ENCODE measurements around the gene BCL2L12. TPM values are rescaled to one million over a fixed set of nuclear protein-coding genes. Genes with fewer than 3 reads are reported as not detected.

Gene BCL2L12
- total and polyA plus RNA-seq, 2 donors (not counting 1 experiment from before 2014, with no cell fraction given), result 19.9 to 22.1 TPM

DNA sequence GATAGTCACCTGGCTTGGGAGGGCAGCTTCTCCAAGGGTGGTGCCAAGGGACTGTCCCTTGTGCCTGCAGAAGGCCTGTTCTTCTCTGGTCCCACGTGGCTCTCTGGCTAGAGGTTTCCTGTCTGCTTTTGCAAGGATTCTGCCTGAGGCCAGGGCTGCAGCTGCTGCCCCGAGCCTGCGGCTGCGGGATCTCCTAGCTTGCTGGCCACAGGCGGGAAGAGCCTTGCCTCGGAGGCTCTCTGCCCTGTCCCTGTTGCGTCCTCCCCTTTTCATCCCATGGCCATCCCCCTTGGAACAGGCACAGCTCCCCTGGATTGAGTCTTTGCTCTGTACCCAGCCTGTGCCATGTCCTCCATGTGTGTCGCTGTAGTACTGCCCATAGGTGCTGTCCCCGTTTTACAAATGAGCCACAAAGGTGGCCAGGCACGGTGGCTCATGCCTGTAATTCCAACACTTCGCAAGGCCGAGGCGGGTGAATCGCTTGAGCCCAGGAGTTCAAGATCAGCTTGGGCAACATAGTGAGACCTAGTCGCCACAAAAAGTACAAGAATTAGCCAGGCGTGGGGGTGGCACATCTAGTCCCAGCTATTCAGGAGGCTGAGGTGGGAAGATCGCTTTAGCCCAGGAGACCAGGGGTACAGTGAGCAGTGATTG is 9.2 kb upstream of the BCL2L12 start:
- CTCF ChIA-PET, result interaction anchor here (1.6 kb wide), 1 partner anchor 88 kb away, joined by 4 read pairs; no protein-coding TSS in a partner anchor
- H3K9me3 ChIP-seq (ENCODE audit: control extremely low read depth in 1 of 3, control insufficient read depth in 2 of 3, insufficient read depth in 1 of 3, low read length in 2 of 3), result peaks cover 0 to 4% (median 0%) of the 10 kb centered on the region in 3 donors
- Mint-ChIP-seq H3K4me3 (no peak overlapping the region), H3K27me3 (no peaks in the 10 kb centered on the region), H3K4me1 (no peaks in the 10 kb centered on the region), H3K27ac (no peak overlapping the region), H3K9me3 (ENCODE audit: insufficient read depth) (no peaks in the 10 kb centered on the region)
- ATAC-seq (ENCODE audit: low read depth) (no peak), DNase-seq (no peak)
- TF ChIP-seq, protein P1, sequence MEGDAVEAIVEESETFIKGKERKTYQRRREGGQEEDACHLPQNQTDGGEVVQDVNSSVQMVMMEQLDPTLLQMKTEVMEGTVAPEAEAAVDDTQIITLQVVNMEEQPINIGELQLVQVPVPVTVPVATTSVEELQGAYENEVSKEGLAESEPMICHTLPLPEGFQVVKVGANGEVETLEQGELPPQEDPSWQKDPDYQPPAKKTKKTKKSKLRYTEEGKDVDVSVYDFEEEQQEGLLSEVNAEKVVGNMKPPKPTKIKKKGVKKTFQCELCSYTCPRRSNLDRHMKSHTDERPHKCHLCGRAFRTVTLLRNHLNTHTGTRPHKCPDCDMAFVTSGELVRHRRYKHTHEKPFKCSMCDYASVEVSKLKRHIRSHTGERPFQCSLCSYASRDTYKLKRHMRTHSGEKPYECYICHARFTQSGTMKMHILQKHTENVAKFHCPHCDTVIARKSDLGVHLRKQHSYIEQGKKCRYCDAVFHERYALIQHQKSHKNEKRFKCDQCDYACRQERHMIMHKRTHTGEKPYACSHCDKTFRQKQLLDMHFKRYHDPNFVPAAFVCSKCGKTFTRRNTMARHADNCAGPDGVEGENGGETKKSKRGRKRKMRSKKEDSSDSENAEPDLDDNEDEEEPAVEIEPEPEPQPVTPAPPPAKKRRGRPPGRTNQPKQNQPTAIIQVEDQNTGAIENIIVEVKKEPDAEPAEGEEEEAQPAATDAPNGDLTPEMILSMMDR (IDR thresholded peaks at IDR 0.05), result no peak
- TF ChIP-seq EZH2 (IDR thresholded peaks at IDR 0.05; ENCODE audit: borderline replicate concordance, insufficient read depth, low read depth, low read length, poor library complexity, severe bottlenecking), result no peak
- no peak overlapping the region for H2AFZ ChIP-seq (ENCODE audit: insufficient read depth, low read depth, low read length, poor library complexity, severe bottlenecking)
- H3K79me2 ChIP-seq (ENCODE audit: control insufficient read depth, insufficient read depth, low read length), result peaks cover 31% of the 10 kb centered on the region
- H3K4me1 ChIP-seq (ENCODE audit: control insufficient read depth in 2 of 2, insufficient read depth in 2 of 2, low read length in 2 of 2), result no peaks in the 10 kb centered on the region
- no peak overlapping the region for H3K4me2 ChIP-seq (replicated peaks; ENCODE audit: low read depth, low read length, poor library complexity, severe bottlenecking)
- peaks cover 0 to 81% of the 10 kb centered on the region in 2 experiments for H3K36me3 ChIP-seq (replicated peaks in 1 of 2; ENCODE audit: control extremely low read depth in 1 of 2, control insufficient read depth in 1 of 2, extremely low read depth in 1 of 2, insufficient read depth in 2 of 2, low read length in 1 of 2)
- POLR2A ChIA-PET, result no interaction called here
- no peaks in the 10 kb centered on the region for H3K27me3 ChIP-seq (replicated peaks in 1 of 4; ENCODE audit: control extremely low read depth in 1 of 4, control insufficient read depth in 3 of 4, insufficient read depth in 4 of 4, low read length in 3 of 4)
- 94% methylated on average over 17 of the region's 17 CpGs for WGBS (ENCODE audit: insufficient coverage)
- intact Hi-C loops (cut with micrococcal nuclease), result no loop called here
- no peak overlapping the region for H3K9ac ChIP-seq (ENCODE audit: low read length)
- no peak overlapping the region for H3K4me3 ChIP-seq (ENCODE audit: control extremely low read depth in 1 of 5, extremely low read depth in 1 of 5, insufficient read depth in 1 of 5, low read depth in 2 of 5, low read length in 4 of 5)
- peaks cover 74% of the 10 kb centered on the region for H4K20me1 ChIP-seq (ENCODE audit: control insufficient read depth, insufficient read depth, low read length, poor library complexity, severe bottlenecking)
- no peak overlapping the region for H3K27ac ChIP-seq (ENCODE audit: low read length in 2 of 2)

DNA sequence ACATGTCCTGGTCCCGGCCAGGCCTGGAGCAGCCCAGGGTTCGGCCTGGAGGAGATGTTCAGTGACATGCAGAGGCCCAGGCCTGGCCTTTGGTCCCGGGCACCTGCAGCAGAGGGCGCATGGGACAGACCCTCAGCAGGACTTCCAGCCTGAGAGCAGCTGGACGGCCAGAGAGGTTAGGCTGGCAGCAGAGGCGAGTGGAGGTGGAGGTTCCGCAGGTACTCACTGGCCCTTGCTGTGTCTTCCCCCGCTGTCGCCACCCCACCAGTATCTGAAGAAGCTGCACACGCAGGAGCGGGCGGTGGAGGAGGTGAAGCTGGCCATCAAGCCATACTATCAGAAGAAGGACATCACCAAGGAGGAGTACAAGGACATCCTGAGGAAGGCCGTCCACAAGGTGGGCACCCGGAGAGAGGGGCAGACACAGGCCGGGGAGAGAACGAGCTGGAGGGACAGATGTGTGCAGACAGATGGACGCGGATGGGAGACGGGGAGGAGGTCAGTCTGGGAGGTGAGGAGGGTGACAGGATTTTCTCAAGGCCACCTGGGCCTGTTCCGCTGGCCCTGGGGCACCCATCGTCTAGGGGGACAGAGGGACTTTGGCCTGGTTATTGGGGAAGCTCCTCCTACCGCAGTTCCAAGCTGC is 8.1 kb upstream of the BCL2L12 start:
- no peak for DNase-seq
- H3K36me3 ChIP-seq (replicated peaks in 1 of 2; ENCODE audit: control extremely low read depth in 1 of 2, control insufficient read depth in 1 of 2, extremely low read depth in 1 of 2, insufficient read depth in 2 of 2, low read length in 1 of 2), result peaks cover 2 to 88% of the 10 kb centered on the region in 2 experiments

More for the DNA sequence above, 8.1 kb upstream of the BCL2L12 start:
- ChIA-PET CTCF (interaction anchor here (0.5 kb wide), 1 partner anchor 187 kb away, joined by 3 read pairs; no protein-coding TSS in a partner anchor), POLR2A (no interaction called here)
- Mint-ChIP-seq H3K4me3 (no peak overlapping the region), H3K9me3 (ENCODE audit: insufficient read depth) (no peaks in the 10 kb centered on the region), H3K27me3 (no peaks in the 10 kb centered on the region), H3K4me1 (peaks cover 2% of the 10 kb centered on the region), H3K27ac (no peak overlapping the region)
- Histone ChIP-seq H3K9ac (ENCODE audit: low read length) (no peak overlapping the region), H3K9me3 (ENCODE audit: control extremely low read depth in 1 of 3, control insufficient read depth in 2 of 3, insufficient read depth in 1 of 3, low read length in 2 of 3) (peaks cover 0 to 1% (median 0%) of the 10 kb centered on the region in 3 donors), H4K20me1 (ENCODE audit: control insufficient read depth, insufficient read depth, low read length, poor library complexity, severe bottlenecking) (peaks cover 82% of the 10 kb centered on the region), H3K4me3 (ENCODE audit: control extremely low read depth in 1 of 5, extremely low read depth in 1 of 5, insufficient read depth in 1 of 5, low read depth in 2 of 5, low read length in 4 of 5) (no peak overlapping the region), H3K27me3 (replicated peaks in 1 of 4; ENCODE audit: control extremely low read depth in 1 of 4, control insufficient read depth in 3 of 4, insufficient read depth in 4 of 4, low read length in 3 of 4) (no peaks in the 10 kb centered on the region), H3K27ac (ENCODE audit: low read length in 2 of 2) (no peak overlapping the region), H2AFZ (ENCODE audit: insufficient read depth, low read depth, low read length, poor library complexity, severe bottlenecking) (no peak overlapping the region), H3K4me1 (ENCODE audit: control insufficient read depth in 2 of 2, insufficient read depth in 2 of 2, low read length in 2 of 2) (no peaks in the 10 kb centered on the region), H3K4me2 (replicated peaks; ENCODE audit: low read depth, low read length, poor library complexity, severe bottlenecking) (no peak overlapping the region), H3K79me2 (ENCODE audit: control insufficient read depth, insufficient read depth, low read length) (peaks cover 39% of the 10 kb centered on the region)
- intact Hi-C loops (cut with micrococcal nuclease), result no loop called here
- no peak for TF ChIP-seq EZH2 (IDR thresholded peaks at IDR 0.05; ENCODE audit: borderline replicate concordance, insufficient read depth, low read depth, low read length, poor library complexity, severe bottlenecking)
- TF ChIP-seq, protein P1 (IDR thresholded peaks at IDR 0.05), result no peak
- ATAC-seq (ENCODE audit: low read depth), result no peak
- WGBS (ENCODE audit: insufficient coverage), result 98% methylated on average over 22 of the region's 22 CpGs

All from B cell (primary cell).